HEK293 (cell line): Measurements from ENCODE around the gene RNF41.

Source experiments
- ATF2 ChIP-seq: fragments of 450-650 bp; formaldehyde crosslinking; IDR thresholded peaks from 2 replicates; pipeline ENCODE4 v1.5.1; 2016; ENCODE audit warnings: missing biosample characterization, missing genetic modification characterization, low read depth
- FEZF1 ChIP-seq: fragments of 450-650 bp; formaldehyde crosslinking; IDR thresholded peaks from 2 replicates; pipeline ENCODE4 v1.5.1; 2016; ENCODE audit warnings: missing biosample characterization, missing genetic modification characterization
- HIC1 ChIP-seq: fragments of 450-650 bp; formaldehyde crosslinking; IDR thresholded peaks from 2 replicates; pipeline ENCODE4 v1.5.1; 2016; ENCODE audit warnings: missing biosample characterization, missing genetic modification characterization
- INSM2 ChIP-seq: fragments of 450-650 bp; formaldehyde crosslinking; IDR thresholded peaks from 2 replicates; pipeline ENCODE4 v1.5.1; 2016; ENCODE audit warnings: missing biosample characterization, missing genetic modification characterization
- KLF10 ChIP-seq: fragments of 450-650 bp; IDR thresholded peaks from 2 replicates; pipeline ENCODE4 v1.5.1; 2018; ENCODE audit warnings: missing biosample characterization, mild to moderate bottlenecking, missing genetic modification characterization
- KLF8 ChIP-seq: fragments of 450-650 bp; formaldehyde crosslinking; IDR thresholded peaks from 2 replicates; pipeline ENCODE4 v1.5.1; 2016; ENCODE audit warnings: missing biosample characterization, missing genetic modification characterization
- OSR2 ChIP-seq: fragments of 450-650 bp; formaldehyde crosslinking; IDR thresholded peaks from 2 replicates; pipeline ENCODE4 v1.5.1; 2016; ENCODE audit warnings: missing biosample characterization, missing genetic modification characterization
- TSHZ1 ChIP-seq: fragments of 450-650 bp; formaldehyde crosslinking; IDR thresholded peaks from 2 replicates; pipeline ENCODE4 v1.5.1; 2016; ENCODE audit warnings: missing biosample characterization, missing genetic modification characterization, borderline replicate concordance
- ZBTB17 ChIP-seq: fragments of 450-650 bp; formaldehyde crosslinking; IDR thresholded peaks from 2 replicates; pipeline ENCODE4 v1.5.1; 2016; ENCODE audit warnings: missing biosample characterization, missing genetic modification characterization
- ZBTB21 ChIP-seq: fragments of 450-650 bp; formaldehyde crosslinking; IDR thresholded peaks from 2 replicates; pipeline ENCODE4 v1.5.1; 2017; ENCODE audit warnings: missing biosample characterization, missing genetic modification characterization
- ZBTB44 ChIP-seq: fragments of 450-650 bp; IDR thresholded peaks from 2 replicates; pipeline ENCODE4 v1.5.1; 2018; ENCODE audit warnings: missing biosample characterization, mild to moderate bottlenecking, missing genetic modification characterization
- ZBTB7A ChIP-seq: fragments of 450-650 bp; formaldehyde crosslinking; IDR thresholded peaks from 2 replicates; pipeline ENCODE4 v1.5.1; 2016; ENCODE audit warnings: low read depth, missing biosample characterization, missing genetic modification characterization
- ZIC2 ChIP-seq: fragments of 450-650 bp; formaldehyde crosslinking; IDR thresholded peaks from 2 replicates; pipeline ENCODE4 v1.5.1; 2016; ENCODE audit warnings: missing biosample characterization, missing genetic modification characterization
- ZNF146 ChIP-seq: fragments of 450-650 bp; formaldehyde crosslinking; IDR thresholded peaks from 2 replicates; pipeline ENCODE4 v1.5.1; 2016; ENCODE audit warnings: missing biosample characterization, missing genetic modification characterization
- ZNF24 ChIP-seq: fragments of 450-650 bp; formaldehyde crosslinking; IDR thresholded peaks from 2 replicates; pipeline ENCODE4 v1.5.1; 2016; ENCODE audit warnings: missing biosample characterization, missing genetic modification characterization
- ZNF394 ChIP-seq: fragments of 450-650 bp; formaldehyde crosslinking; IDR thresholded peaks from 2 replicates; pipeline ENCODE4 v1.5.1; 2016; ENCODE audit warnings: missing biosample characterization, missing genetic modification characterization, mild to moderate bottlenecking, moderate library complexity, borderline replicate concordance
- ZNF600 ChIP-seq: fragments of 450-650 bp; formaldehyde crosslinking; IDR thresholded peaks from 2 replicates; pipeline ENCODE4 v1.5.1; 2016; ENCODE audit warnings: missing biosample characterization, missing genetic modification characterization
- ZNF629 ChIP-seq: fragments of 450-650 bp; formaldehyde crosslinking; IDR thresholded peaks from 2 replicates; pipeline ENCODE4 v1.5.1; 2017; ENCODE audit warnings: missing biosample characterization, missing genetic modification characterization

RNF41 gene

GRCh38 chr12:56196818-56197550, 24.7 kb downstream of the RNF41 start (continued):
- TF ChIP-seq ZBTB44 (tag by site-specific recombination) (peak; percentile 58; the same call in 1 of the 2 replicates), ZBTB21 (peak; percentile 78), HIC1 (tag by site-specific recombination) (peak; percentile 91), ZBTB17 (tag by site-specific recombination) (peak; percentile 86), KLF8 (tag by site-specific recombination) (peak; percentile 45; the same call in 1 of the 2 replicates), ZNF600 (tag by site-specific recombination) (peak; percentile 83), ZNF629 (tag by site-specific recombination) (peak; percentile 96), ZNF146 (0 out of 2 replicates have a peak, but pooled peaks have one; percentile 40), FEZF1 (tag by site-specific recombination) (peak; percentile 30; the same call in 1 of the 2 replicates), INSM2 (tag by site-specific recombination) (peak; percentile 77), ZIC2 (tag by site-specific recombination) (peak; percentile 34; the same call in 1 of the 2 replicates), ZNF24 (peak; percentile 94), ZBTB7A (tag by site-specific recombination) (0 out of 2 replicates have a peak, but pooled peaks have one; percentile 19), KLF10 (tag by site-specific recombination) (peak; percentile 38; the same call in 1 of the 2 replicates), ATF2 (peak; percentile 91), ZNF394 (tag by site-specific recombination) (peak; percentile 50; the same call in 1 of the 2 replicates), TSHZ1 (tag by site-specific recombination) (0 out of 2 replicates have a peak, but pooled peaks have one; percentile 45), OSR2 (tag by site-specific recombination) (peak; percentile 59; the same call in 1 of the 2 replicates)
- TF ChIP-seq, all 188 proteins: peak for 39; not testable (repeated sequence) for 149
